Kidney glomerular epithelial cell (primary cell): ENCODE measurements around the gene RIC1.
"Not testable (repeated sequence)": the region's sequence is repeated elsewhere in the genome, so short reads cannot be mapped to it uniquely, and the experiment has no call there.

ENCODE experiments used
- DNase-seq: peaks from one replicate; lab custom pipeline; 2025; lab: John Stamatoyannopoulos, UW

RIC1 gene

GRCh38 chr9:5787759-5788302 lies 158.9 kb downstream of the RIC1 start:
- DNase-seq, result no peak

DNA sequence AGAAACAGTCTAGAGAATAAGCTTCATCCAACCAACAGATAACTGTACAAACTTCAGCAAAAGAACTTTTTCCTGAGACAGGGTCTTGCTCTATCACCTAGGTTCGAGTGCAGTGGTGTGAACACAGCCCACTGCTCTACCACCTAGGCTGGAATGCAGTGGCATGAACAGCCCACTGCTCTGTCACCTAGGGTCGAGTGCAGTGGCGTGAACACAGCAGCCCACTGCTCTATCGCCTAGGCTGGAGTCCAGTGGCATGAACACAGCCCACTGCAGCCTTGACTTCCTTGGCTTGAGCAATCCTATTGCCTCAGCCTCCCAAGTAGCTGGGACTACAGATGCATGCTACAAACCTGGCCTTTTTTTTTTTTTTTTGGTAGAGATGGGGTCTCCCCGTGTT lies 160.6 kb downstream of the RIC1 start:
- no peak for DNase-seq

DNA sequence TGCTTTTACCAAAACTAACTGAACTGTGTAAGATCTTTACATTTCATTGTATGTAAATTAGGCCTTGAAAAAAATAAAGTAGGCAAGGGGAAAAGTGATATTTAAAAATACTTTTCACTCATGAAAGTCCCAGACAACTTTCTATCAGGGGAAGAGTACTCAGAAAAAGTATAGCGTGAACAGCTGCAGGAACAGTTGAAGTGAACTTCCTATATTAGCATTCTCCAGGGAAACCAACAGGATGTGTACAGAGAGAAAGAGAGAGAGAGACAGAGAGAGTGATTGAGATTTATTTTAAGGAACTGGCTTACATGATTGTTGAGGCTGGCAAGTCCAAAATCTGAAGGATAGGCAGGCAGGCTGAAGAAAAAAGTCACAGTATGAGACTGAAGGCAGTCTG lies 162.0 kb downstream of the RIC1 start:
- DNase-seq, result no peak

DNA sequence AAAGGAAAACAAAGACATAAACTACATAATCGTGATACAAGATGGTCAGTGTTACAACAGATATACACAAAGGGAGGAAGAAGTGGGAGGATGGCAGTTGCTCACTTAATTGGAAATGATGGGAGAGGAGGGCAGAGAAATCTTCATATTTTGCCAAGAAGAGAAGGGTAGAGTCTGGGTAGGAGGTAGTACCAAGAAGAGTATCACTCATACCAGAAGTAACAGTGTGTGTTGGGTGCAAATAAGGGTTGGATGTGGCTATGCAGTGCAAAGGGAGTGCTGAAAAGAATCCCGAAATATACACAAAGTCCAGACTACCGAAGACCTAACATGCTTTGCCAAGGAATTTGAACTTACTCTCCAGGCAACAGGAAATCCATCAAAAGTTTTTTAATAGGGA lies 163.0 kb downstream of the RIC1 start:
- no peak for DNase-seq

- DNase-seq, result no peak
Measured at GRCh38 chr9:5793812-5794211, 164.9 kb downstream of the RIC1 start.

- DNase-seq, result no peak
Measured at GRCh38 chr9:5796298-5796697, 167.4 kb downstream of the RIC1 start.

DNA sequence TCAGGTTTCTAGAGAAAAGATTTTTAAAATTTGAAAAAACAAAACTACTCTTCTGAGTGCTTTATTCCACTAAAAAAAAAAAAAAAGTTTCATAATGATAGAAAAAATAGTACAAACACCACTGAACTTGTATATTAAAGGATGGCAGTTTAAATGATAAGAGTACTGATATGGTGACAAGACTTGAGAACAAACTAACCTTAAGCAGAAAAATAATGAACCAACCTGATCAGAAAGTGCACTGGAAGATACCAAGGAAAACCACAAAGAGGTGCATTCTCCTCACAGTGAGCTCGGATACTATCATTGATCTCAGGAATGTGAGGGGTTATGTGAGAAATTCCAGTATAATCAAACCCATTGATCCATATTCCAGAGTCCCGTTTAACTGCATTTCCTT lies 169.7 kb downstream of the RIC1 start:
- no peak for DNase-seq

GRCh38 chr9:5799314-5799713 lies 170.4 kb downstream of the RIC1 start:
- DNase-seq, result peak; percentile 56

GRCh38 chr9:5800378-5800777 lies 171.5 kb downstream of the RIC1 start:
- DNase-seq, result not testable (repeated sequence)

DNA sequence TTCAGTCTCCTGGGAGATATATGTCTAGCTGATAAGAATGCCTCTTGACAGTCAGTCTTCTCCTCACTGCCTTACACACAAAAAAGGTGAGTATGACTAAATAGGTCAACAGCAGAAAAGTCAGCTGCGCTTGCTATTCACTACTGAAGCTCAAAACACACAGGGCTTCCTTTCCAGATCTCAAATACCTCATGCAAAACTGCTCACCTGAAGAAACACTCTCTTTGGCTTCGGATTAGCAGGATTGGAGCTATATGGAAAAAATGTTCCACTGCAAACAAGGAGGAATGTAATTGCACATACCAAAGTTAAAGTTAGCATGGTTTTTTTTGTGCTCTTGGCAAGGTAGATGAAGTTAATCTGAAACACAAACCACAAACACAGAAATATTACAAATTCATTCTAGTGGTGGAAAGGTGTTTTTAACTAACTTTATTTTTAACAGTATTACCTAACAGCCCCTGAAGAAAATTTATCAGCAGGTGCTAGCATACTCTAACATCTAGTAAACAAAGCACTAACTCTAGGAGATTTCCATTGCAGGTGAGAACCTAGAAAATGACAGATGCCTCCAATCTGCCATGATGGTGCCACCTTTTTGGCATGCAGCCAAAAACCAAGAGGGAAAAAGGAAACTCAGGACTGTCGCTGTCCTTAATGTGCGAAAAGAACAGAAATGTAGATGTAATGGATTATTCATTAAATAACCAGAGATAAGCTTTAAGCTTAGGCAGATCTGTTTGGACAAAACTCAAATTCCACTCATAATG lies 172.2 kb downstream of the RIC1 start:
- peak; percentile 59 for DNase-seq

DNA sequence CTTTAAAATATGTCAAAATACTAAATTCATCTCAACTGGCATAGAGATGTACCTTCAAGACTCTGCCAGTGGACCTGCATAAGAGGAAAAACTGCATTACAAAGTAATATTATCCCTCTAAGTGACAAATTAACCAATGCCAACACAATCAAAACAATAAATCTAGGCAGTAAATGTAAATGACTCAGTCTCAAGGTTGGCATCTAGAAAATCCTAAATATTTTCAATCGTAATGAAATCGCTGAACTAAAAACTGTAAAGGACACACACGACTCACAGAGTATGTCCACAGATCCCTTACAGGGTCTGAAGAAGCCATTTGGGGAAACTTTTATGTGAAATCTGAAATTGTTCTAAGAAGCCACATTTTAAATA lies 172.8 kb downstream of the RIC1 start:
- peak; percentile 59 for DNase-seq

GRCh38 chr9:5805478-5805877 lies 176.6 kb downstream of the RIC1 start:
- no peak for DNase-seq

GRCh38 chr9:5811751-5812150 lies 182.8 kb downstream of the RIC1 start:
- DNase-seq, result no peak

- no peak for DNase-seq
Measured at GRCh38 chr9:5813824-5814223, 184.9 kb downstream of the RIC1 start.

GRCh38 chr9:5815461-5815860 lies 186.6 kb downstream of the RIC1 start:
- no peak for DNase-seq

DNA sequence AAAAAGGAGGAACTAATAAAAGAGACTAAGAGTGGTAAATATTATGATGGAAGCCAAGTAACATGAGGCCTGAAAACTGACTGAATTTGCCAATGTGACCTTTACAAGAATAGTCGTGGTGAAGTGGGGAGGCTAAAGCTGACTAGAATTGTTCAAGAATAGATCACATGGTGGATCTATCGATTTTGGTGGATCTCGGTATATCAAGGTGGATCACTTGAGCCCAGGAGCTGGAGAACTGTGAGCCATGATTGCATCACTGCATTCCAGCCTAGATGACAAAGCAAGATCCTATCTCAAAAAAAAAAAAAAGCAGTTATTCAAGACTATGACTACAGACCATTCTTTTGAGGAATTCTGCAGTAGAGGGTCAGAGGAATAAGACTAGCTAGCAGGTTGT lies 189.0 kb downstream of the RIC1 start:
- DNase-seq, result peak; percentile 22

GRCh38 chr9:5818424-5819142 lies 189.7 kb downstream of the RIC1 start:
- no peak for DNase-seq

- no peak for DNase-seq
Measured at GRCh38 chr9:5819174-5819573, 190.3 kb downstream of the RIC1 start.

- no peak for DNase-seq
Measured at GRCh38 chr9:5820425-5820824, 191.5 kb downstream of the RIC1 start.

DNA sequence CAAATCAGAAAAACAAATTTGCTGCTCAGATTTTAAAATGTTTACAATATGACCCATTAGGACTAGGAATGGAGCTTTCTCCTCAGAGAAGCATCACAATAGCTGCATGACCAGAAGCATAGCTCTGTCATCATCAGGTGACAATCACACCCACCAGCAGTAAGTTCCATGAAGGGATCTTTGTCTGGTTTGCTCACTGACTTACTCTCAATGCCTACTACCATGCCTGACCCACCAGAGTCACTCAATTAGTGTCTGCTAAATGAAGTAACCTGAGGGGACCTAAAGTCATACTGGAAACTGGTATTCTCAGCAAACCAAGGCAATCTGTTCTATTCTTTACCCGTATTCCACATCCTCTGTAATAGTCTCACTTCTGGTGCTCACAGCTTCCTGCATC lies 196.3 kb downstream of the RIC1 start:
- no peak for DNase-seq
